Activated T-cell treated with anti-CD3 and anti-CD28 coated beads for 1 hour (primary cell): Measurements from ENCODE around the gene PRIM2.
"Not testable (repeated sequence)": the region's sequence is repeated elsewhere in the genome, so short reads cannot be mapped to it uniquely, and the experiment has no call there.

Experiments
- DNase-seq: peaks from one replicate; pipeline ENCODE4 v3.0.0-alpha.2; 2020; ENCODE audit warnings: low read depth

Gene PRIM2

GRCh38 chr6:57445790-57446468 is 128.5 kb downstream of the PRIM2 start:
- not testable (repeated sequence) for DNase-seq

GRCh38 chr6:57449496-57450066 is 132.2 kb downstream of the PRIM2 start:
- DNase-seq: not testable (repeated sequence)

- DNase-seq: not testable (repeated sequence)
These were observed 142.4 kb downstream of the PRIM2 start for GRCh38 chr6:57459781-57460180.

- DNase-seq: not testable (repeated sequence)
These were observed 143.6 kb downstream of the PRIM2 start for GRCh38 chr6:57461022-57461421.

GRCh38 chr6:57463809-57464208 is 146.4 kb downstream of the PRIM2 start:
- DNase-seq: not testable (repeated sequence)

GRCh38 chr6:57465968-57466367 is 148.5 kb downstream of the PRIM2 start:
- DNase-seq: not testable (repeated sequence)

GRCh38 chr6:57469072-57469471 is 151.6 kb downstream of the PRIM2 start:
- no peak for DNase-seq

- not testable (repeated sequence) for DNase-seq
These were observed 152.7 kb downstream of the PRIM2 start for GRCh38 chr6:57470148-57470547.

GRCh38 chr6:57471314-57471864 is 154.0 kb downstream of the PRIM2 start:
- not testable (repeated sequence) for DNase-seq

- DNase-seq: not testable (repeated sequence)
These were observed 155.5 kb downstream of the PRIM2 start for GRCh38 chr6:57472861-57473362.

- not testable (repeated sequence) for DNase-seq
These were observed 157.5 kb downstream of the PRIM2 start for GRCh38 chr6:57474862-57475475.

- DNase-seq: not testable (repeated sequence)
These were observed 158.2 kb downstream of the PRIM2 start for GRCh38 chr6:57475656-57476055.

- not testable (repeated sequence) for DNase-seq
These were observed 162.8 kb downstream of the PRIM2 start for GRCh38 chr6:57480194-57480593.

- DNase-seq: not testable (repeated sequence)
These were observed 163.7 kb downstream of the PRIM2 start for GRCh38 chr6:57481121-57481520.

GRCh38 chr6:57482471-57482870 is 165.0 kb downstream of the PRIM2 start:
- not testable (repeated sequence) for DNase-seq

- not testable (repeated sequence) for DNase-seq
These were observed 169.2 kb downstream of the PRIM2 start for GRCh38 chr6:57486494-57487081.

GRCh38 chr6:57488551-57488950 is 171.1 kb downstream of the PRIM2 start:
- not testable (repeated sequence) for DNase-seq

GRCh38 chr6:57489887-57490286 is 172.5 kb downstream of the PRIM2 start:
- DNase-seq: not testable (repeated sequence)

GRCh38 chr6:57491795-57492194 is 174.4 kb downstream of the PRIM2 start:
- not testable (repeated sequence) for DNase-seq

- DNase-seq: not testable (repeated sequence)
These were observed 178.8 kb downstream of the PRIM2 start for GRCh38 chr6:57496251-57496650.

- DNase-seq: not testable (repeated sequence)
These were observed 183.1 kb downstream of the PRIM2 start for GRCh38 chr6:57500368-57501021.

GRCh38 chr6:57502387-57502786 is 185.0 kb downstream of the PRIM2 start:
- DNase-seq: not testable (repeated sequence)
